GM19025 (cell line): Measurements from ENCODE around the gene HTR6.

Experiments
- ATAC-seq: cut with Tn5 transposase; IDR thresholded peaks from one replicate; pipeline ENCODE4 v1.9.1; 2021; ENCODE audit warnings: mild to moderate bottlenecking, low read depth, moderate library complexity; ENCODE audit not compliant: unreplicated experiment

HTR6 gene

DNA sequence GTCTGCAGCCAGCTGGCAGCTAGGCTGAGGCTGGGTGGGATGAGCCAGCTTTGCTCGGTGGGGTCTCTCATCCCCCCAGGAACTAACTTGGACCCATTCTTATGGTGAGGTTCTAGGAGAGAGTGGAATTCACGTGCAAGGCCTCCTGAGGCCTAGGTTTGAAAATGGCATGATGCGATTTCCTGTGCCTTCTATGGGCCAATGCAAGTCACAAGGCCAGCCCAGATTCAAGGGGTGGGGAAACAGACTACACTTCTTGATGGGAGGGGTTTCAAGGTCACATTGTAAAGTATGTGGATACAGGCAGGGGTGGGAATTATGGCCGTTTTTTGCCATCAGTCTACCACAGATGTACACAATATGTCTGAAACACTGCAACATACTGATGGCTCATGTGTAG is 48.3 kb downstream of the HTR6 start:
- no peak for ATAC-seq

DNA sequence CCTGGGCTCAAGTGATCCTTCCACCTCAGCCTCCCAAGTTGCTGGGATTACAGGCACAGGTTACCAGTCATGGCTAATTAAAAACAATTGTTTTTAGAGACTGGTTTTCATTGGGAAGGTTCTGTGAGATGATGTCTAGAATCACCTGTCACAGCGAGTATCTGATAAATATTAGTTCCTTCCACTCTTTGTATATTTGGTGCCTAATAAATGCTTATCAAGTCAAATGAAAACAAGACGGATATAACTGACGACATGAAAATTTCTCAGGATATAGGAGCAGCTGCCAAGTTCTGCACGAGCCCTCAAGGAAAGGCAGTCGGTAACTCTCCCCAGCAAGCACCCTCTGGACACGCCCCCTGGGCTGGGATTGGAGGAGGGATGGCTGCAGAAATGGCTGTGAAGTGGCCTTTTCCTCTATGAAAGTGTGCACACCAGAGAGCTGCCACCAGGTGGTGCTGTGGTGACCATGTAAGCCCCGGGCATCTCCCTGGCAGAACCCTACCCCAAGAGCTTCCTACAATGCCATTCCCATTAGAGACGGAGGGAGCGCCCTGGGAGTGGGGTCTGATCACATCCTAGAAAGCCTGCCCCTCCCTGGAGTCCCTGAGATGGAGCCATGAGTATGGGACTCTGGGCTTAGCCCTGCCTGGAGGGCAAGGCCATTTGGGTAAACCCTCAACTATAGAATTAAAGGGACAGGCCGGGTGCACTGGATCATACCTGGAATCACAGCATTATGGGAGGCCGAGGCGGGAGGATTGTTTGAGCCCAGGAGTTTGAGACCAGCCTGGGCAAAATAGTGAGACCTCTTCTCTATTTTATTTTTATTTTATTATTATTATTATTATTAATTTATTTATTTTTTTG is 50.9 kb downstream of the HTR6 start:
- peak; percentile 63 for ATAC-seq

DNA sequence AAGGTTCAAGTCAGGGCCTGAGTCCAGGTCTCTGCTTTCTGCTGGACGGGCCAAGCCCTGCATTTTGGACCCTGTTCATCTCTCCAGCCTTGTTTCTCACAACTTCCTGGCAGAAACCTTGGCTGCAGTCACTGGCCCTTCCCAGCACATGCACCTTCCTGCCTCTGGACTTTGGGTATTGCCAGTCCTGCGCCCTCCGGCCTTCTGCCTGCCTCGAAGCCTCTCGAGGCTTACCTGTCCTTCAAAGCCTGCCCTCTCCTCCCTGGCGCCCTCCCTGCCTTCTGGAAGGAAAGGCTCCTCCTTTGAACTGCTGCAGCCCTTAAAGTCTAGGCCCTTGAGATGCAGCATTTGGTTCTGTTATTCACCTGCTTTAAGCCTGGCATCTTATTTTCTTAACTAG is 52.8 kb downstream of the HTR6 start:
- no peak for ATAC-seq

DNA sequence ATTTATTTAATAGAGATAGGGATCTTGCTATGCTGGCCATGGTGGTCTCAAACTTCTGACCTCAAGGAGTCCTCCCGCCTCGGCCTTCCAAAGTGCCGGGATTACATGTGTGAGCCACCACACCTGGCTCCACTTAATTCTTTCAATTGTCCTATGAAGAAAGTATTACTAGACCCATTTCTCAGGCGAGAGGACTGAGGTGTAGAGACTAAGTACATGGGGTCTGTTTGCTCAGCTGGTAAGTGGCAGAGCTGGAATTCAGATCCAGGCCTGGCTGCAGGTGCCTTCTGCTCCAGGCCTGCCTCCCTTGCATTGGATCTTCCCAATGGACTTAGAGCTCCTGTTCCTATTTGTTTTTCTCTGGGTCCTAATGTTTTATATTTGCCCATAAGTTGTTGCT is 55.5 kb downstream of the HTR6 start:
- ATAC-seq: no peak

DNA sequence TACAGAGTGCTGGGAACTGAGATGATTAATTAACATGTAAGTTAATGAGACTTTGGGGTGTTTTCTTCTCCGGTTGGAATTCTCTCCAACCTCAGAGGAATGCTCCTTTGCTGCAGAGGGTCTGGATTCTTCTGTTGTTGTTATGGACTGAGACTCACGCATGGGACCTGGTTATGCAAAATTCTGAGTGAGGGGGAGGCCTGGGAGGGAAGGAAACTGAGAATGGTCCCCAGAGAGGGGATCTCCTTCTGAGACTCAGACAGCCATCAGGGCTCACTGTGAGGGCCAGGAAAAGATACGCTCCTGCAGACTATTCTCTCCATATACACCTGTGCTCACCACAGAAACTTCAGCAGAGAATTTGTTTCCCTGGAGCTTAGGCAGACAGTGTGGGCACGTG is 56.3 kb downstream of the HTR6 start:
- no peak for ATAC-seq

DNA sequence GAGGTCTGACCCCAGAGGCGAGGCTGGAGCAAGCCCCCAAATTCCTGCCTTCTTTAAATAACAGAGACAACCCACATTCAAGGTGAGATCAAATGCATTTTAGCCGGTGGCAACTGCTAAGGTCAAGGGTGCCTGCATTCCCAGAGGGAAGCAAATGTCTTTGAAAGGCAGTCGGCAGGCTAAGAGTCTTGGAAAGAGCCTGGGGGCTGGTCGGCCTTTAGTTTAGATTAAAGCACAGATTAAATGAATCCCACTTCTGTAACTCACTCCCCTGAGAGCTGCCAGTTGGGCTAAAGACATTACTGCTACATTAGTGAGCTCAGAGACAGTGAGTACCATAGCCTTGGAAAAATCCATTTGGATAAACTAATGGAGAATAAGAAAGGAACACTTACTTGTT is 59.2 kb downstream of the HTR6 start:
- no peak for ATAC-seq

DNA sequence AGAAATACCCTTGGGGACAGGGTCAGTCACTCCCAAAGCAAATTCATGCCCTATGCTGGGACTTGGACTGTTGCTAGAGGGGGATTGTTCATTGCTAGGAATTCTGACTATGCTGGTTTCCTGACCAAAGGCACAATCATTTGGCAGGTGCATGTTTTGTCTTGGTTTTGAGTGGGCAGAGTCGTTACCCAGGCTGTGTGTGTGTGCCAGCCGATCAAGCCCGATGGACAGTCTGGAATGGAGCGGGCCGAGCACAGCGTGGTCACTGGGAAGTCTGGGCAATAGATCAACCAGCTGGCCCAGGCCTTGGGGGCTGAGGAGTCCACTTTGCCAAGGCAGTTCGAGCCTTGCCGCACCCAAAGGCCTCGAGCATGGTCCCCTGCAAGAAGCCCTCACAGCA is 60.9 kb downstream of the HTR6 start:
- no peak for ATAC-seq

DNA sequence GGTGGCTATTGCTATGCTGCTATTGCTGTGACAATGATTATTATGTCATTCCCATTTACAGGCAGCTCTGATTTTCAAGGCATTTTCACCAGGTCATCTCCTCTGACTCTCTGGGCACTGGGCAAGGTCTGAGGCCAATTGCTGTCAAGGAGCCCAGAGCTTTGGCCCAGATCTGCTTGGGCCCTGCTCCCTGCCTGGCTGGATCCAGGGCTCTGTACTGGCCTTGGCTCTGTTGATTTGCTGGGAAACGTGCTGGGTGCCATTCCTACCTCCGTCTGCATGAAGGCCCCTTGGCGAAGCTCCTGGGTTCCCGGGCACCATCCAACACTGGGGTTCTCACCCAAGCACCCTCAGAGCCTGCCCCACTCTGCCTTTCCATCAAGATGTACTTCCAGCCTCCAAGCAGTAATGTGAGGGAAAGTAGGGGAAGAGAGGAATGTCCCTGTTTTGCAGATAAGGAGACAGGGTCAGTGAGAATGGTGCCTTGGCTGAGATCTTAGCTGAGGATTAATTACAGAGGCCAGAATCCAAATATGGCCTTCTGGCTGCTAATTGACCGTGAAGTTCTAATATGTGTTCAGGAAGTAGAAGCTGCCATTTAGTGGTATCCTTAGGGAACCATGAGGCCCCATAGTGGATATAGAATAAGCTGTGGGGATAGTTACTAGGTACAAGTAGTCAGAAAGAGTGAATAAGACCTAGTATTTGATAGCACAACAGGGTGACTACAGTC is 63.9 kb downstream of the HTR6 start:
- no peak for ATAC-seq

DNA sequence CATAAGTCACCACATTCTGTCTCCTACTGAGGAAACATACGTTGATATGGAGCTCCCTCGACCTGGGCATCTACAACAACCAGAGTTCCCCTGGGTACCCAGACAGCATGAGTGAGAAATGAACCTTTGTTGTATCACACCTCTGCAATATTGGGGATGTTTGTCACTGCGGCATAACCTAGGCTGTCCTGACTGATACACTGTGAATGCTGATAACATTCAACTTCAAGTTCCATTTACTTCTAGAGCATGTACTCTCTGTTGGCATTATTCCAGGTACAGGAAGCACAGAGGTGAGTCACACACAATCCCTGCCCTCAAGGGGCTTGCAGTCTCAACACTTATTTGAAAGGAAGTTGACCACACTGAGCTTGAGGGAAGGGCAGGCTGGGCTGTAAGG is 65.6 kb downstream of the HTR6 start:
- ATAC-seq: no peak
